Stimulated activated naive CD8-positive, alpha-beta T cell treated with anti-CD3 and anti-CD28 coated beads, Interleukin-15, Interleukin-2, amounts not matched to agents 100 ng/mL and 50 ng/mL, for 24 hours (primary cell): ENCODE results near the gene SNRPA1.

Source experiments
- H3K27ac Mint-ChIP-seq: one replicate; pipeline ENCODE4 v1.8.0; 2021; ENCODE audit warnings: mild to moderate bottlenecking, mixed read lengths
- H3K27me3 Mint-ChIP-seq: one replicate; pipeline ENCODE4 v1.8.0; 2021; ENCODE audit warnings: mixed read lengths
- H3K36me3 Mint-ChIP-seq: one replicate; pipeline ENCODE4 v1.8.0; 2021; ENCODE audit warnings: low read depth, mixed read lengths
- H3K4me1 Mint-ChIP-seq: one replicate; pipeline ENCODE4 v1.8.0; 2021; ENCODE audit warnings: low read depth, mixed read lengths
- H3K4me3 Mint-ChIP-seq: one replicate; pipeline ENCODE4 v1.8.0; 2021; ENCODE audit warnings: mild to moderate bottlenecking, mixed read lengths
- H3K9me3 Mint-ChIP-seq: one replicate; pipeline ENCODE4 v1.8.0; 2021; ENCODE audit warnings: mixed read lengths

The SNRPA1 gene

DNA sequence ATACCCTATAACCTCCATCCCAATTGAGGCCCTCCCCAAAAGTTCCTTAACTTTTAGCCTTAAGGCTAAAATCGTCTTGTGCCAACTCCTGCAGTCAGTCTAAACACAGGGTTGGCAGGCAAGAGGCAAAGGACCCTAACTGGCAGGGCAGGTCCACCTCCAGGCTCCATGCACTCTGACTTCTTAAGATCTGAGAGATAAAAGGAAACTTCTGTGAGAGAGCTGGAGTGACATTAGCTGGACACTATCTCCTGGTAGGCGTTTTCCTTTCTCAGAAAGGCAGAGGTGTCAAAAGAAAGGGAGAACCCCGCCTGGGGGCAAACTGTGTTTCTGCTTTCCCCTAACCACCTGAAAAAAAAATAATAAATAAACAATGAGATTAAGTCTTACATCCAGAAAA lies 46.8 kb downstream of the SNRPA1 start:
- Mint-ChIP-seq H3K4me3 (peak overlapping the region; percentile 55), H3K27ac (peak overlapping the region; percentile 45), H3K4me1 (peaks cover 82% of the 10 kb centered on the region), H3K9me3 (no peaks in the 10 kb centered on the region), H3K36me3 (peaks cover 52% of the 10 kb centered on the region), H3K27me3 (no peaks in the 10 kb centered on the region)

DNA sequence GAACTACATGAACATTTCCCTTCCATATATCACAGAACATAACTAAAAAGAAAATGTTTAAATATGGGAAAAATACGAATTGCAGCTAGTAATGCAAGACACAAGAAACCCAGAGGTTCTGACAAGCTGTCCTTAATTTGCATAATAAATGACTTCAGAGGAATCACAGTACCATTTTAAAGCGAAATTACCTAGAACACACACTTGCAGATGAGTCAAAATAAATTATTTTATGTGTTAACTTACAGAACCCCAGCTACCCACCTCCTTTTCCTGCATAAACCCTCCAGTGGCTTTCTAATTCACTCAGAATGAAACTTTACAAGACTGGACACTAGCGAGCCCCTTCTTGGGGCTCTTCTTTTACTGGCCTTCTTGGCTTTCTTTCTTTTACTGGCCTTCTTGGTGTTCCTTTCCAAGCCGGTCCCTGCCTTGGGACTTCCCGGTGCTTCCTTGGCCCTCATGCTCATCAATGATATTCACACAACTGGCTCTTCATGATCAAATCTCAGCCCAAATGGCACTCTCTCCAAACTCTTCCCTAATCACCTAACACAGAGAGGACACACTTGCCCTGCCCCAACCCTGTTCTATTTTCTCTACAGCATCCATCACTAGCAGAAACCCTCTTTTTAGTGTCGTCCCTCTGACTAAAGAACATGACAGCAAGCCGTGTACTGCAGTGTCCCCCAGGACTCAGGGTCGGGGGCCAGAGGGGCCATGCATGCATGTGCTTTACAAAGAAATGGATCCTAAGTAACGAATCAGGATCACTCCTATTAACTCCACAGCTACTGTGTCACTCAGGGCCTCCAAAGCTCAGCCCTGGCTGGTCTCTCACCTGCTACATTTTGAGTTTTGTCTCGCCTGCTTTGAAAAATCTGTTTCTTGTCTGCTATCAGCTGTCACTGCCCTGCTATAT lies 48.0 kb downstream of the SNRPA1 start:
- peak overlapping the region; percentile 89 for H3K27ac Mint-ChIP-seq
- H3K4me1 Mint-ChIP-seq: peaks cover 84% of the 10 kb centered on the region
- peaks cover 55% of the 10 kb centered on the region for H3K36me3 Mint-ChIP-seq
- peak overlapping the region; percentile 55 for H3K4me3 Mint-ChIP-seq
- H3K27me3 Mint-ChIP-seq: no peaks in the 10 kb centered on the region
- no peaks in the 10 kb centered on the region for H3K9me3 Mint-ChIP-seq

DNA sequence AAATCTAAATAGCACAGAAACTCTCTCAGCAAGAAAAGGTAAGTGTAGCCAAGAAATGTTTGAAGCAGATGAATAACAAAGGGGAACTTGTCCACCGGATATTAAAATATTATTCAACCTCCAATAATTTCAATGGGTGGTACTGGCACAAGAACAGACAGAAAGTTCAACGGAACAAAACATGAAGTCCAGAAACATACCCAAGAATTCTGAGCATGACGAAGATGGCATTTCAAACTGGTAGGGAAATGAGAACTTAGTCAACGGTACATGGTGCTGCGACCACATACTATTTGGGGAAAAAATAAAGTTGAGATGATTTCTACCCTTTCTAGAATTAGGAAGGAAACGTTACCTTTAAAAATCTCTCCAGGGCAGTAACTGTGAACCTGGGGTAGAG lies 48.7 kb downstream of the SNRPA1 start:
- Mint-ChIP-seq H3K27ac (peak overlapping the region; percentile 89), H3K4me1 (peaks cover 90% of the 10 kb centered on the region)

DNA sequence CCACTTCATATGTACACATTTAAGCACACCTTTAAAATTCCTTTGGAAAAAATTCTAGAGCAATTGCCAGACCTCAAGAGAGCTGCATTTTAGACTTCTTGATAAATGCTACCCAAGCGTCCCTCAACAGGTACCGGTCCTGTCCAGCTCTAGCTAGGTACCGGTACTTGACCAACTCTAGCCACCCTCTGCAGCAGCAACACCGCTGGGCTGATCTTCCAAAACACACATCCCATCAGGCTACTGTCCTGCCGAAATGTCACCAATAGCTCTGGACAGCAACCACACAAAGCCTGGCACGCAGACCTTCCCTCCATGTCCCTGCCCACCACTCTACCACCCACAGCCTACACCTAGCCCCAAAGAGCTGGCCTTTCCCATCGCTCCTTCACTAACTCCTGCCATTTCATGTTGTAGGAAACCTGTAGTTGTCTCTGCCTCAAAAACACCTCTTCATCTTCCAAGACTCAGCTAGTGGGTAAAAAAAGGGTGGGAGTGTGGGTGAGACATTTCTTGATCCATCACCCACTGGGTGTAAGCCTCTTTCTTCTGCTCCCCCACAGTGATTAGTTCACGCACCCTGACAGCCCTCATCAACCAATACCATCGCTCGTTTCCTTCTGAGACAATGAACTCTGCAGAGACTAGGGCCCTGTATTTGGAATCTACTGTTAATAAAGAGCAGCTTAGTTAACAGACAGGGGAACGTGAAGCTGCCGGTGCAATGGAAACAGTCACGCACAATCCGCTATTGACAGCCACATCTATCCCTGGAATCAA lies 50.0 kb downstream of the SNRPA1 start:
- H3K36me3 Mint-ChIP-seq: peaks cover 63% of the 10 kb centered on the region
- peak overlapping the region; percentile 55 for H3K4me3 Mint-ChIP-seq
- peak overlapping the region; percentile 69 for H3K27ac Mint-ChIP-seq
- no peaks in the 10 kb centered on the region for H3K9me3 Mint-ChIP-seq
- no peaks in the 10 kb centered on the region for H3K27me3 Mint-ChIP-seq
- H3K4me1 Mint-ChIP-seq: peaks cover 97% of the 10 kb centered on the region

More for the DNA sequence above, 48.7 kb downstream of the SNRPA1 start:
- Mint-ChIP-seq H3K4me3 (peak overlapping the region; percentile 55), H3K27me3 (no peaks in the 10 kb centered on the region), H3K36me3 (peaks cover 62% of the 10 kb centered on the region), H3K9me3 (no peaks in the 10 kb centered on the region)

DNA sequence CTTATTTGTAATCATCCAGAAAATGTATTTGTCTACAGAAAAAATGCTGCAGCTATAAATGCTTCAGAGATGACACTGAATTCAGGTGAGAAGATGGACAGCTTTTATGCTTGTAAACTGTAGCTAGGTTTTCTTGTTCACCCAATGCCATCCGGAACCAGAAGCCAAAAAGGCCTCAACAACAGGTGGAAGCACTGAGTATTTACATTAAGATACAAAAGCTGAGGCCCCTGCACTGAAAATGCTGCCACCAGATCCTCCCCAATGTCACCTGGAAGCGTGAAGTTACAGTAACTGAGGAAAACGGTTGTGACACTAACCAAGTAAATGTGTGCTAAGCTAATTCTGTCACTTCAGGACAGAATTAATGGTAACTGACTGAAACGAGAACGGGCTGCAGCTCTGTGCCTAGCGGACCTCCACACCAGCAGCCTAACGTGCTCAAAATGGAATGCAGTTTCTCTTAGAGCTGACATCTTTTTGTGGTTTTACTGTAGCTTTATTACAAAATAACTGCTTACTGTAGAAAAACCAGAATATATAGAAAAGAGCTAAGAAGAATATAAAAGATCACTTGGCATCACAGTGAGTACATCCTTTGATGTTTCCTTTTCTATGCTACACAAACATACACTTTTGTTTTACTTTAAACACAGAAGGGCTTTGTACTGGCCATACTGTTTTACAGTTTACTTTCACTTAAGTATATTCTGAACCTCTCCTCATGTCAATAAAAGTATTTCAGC lies 50.8 kb downstream of the SNRPA1 start:
- Mint-ChIP-seq H3K4me3 (peak overlapping the region; percentile 55), H3K9me3 (no peaks in the 10 kb centered on the region), H3K27ac (peak overlapping the region; percentile 69), H3K36me3 (peaks cover 63% of the 10 kb centered on the region), H3K4me1 (peaks cover 98% of the 10 kb centered on the region), H3K27me3 (no peaks in the 10 kb centered on the region)

DNA sequence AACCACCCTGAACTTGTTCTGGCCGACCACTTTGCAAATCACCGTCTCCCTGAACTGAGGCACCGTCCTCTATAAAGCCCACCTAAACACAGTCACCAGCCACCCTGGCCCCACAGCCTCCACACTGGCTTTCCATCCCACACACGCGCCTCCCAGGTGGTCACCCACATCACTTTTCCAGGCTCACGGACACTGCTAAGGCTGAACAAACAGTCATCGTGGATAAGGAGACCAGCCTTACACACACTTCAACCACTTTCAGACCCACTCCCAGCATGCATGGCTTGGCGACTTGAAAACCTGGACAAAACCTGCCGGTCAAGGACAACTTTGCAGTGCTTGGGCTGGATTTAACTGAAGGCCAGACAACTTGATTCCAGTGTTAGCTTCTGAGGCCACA lies 51.6 kb downstream of the SNRPA1 start:
- Mint-ChIP-seq H3K9me3 (no peaks in the 10 kb centered on the region), H3K4me1 (peaks cover 99% of the 10 kb centered on the region), H3K27me3 (no peaks in the 10 kb centered on the region), H3K36me3 (peaks cover 68% of the 10 kb centered on the region), H3K27ac (peak overlapping the region; percentile 69), H3K4me3 (peak overlapping the region; percentile 55)

DNA sequence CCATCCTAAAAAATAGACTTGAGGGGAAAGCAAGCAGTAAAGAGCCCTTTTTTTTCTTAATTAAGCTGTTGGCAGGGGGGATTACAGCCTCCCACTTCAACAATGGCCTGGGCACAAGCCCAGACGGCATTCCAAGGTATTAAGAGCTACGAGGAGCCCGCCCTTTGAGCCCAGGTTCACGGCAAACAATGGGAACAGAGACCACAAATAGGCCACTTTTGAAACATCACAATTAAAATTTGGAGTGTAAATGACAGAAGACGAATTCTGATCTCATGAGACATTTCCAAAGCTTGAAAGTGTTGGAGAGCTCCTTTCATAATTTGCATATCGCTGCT lies 52.1 kb downstream of the SNRPA1 start:
- no peaks in the 10 kb centered on the region for H3K9me3 Mint-ChIP-seq
- H3K4me1 Mint-ChIP-seq: peaks cover 98% of the 10 kb centered on the region
- H3K4me3 Mint-ChIP-seq: peak overlapping the region; percentile 55
- H3K27ac Mint-ChIP-seq: peak overlapping the region; percentile 69
- H3K36me3 Mint-ChIP-seq: peaks cover 71% of the 10 kb centered on the region
- H3K27me3 Mint-ChIP-seq: no peaks in the 10 kb centered on the region

DNA sequence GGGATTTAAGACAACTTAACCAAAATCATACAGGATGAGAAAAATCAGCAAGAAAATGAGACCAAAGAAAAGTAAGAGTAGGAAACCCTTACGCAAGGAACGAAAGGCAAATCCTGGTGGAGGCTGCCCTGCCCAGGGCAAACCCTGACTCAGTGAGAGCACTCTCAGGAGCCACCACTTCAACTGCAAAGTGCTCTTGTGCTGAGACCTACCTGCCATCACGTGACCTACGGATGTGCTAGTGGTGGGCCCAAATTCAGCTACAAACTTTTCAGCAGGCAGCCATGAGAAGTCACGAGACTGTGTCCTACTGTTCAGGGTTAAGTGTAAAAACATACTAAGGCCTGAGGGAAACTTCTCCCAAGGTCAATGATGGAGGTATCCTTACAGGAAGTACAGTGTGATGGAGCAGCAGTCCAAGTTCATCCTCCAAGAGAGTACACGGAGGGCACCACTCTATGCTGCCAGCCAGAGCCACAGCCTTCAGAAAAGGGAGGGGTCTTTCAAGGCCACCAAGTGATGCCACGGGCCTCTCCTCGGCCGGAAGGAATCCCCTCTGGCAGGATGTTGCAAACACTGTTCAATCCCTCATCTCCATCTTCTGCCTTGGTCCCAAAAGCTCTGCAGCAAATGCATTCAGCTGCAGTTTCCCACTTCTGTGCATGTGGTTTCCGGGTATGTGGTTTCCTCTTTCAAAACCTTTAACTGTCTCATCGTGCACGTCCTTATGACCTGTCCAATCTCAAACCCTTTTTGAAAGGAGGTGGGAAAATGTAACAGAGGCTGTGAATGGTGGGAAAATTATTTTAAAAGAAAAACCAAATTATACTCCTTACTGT lies 52.7 kb downstream of the SNRPA1 start:
- peak overlapping the region; percentile 69 for H3K27ac Mint-ChIP-seq
- H3K27me3 Mint-ChIP-seq: no peaks in the 10 kb centered on the region
- H3K9me3 Mint-ChIP-seq: no peaks in the 10 kb centered on the region
- H3K36me3 Mint-ChIP-seq: peaks cover 73% of the 10 kb centered on the region
- peaks cover 96% of the 10 kb centered on the region for H3K4me1 Mint-ChIP-seq
- H3K4me3 Mint-ChIP-seq: peak overlapping the region; percentile 55

DNA sequence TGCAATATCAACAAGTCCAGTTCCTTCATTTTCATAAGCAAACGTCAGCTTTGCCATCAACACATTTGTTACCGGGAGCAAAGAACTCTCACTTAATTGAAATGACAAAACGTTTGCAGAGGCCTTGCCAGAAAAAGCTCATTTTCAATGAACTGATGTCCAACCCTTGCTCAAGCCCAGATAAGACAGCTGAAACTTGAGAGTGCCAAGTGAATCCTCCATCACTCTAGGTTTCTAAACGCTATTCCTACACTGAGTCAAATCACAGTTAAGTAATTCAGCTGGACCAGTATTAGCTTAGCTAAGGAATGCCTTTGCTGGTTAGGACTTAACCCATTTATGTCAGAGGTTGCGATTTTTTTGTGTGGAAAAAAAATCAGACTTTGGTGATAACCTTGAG lies 54.7 kb downstream of the SNRPA1 start:
- Mint-ChIP-seq H3K4me3 (no peak overlapping the region), H3K9me3 (no peaks in the 10 kb centered on the region), H3K4me1 (peaks cover 91% of the 10 kb centered on the region), H3K27ac (peak overlapping the region; percentile 78), H3K36me3 (peaks cover 66% of the 10 kb centered on the region), H3K27me3 (no peaks in the 10 kb centered on the region)

DNA sequence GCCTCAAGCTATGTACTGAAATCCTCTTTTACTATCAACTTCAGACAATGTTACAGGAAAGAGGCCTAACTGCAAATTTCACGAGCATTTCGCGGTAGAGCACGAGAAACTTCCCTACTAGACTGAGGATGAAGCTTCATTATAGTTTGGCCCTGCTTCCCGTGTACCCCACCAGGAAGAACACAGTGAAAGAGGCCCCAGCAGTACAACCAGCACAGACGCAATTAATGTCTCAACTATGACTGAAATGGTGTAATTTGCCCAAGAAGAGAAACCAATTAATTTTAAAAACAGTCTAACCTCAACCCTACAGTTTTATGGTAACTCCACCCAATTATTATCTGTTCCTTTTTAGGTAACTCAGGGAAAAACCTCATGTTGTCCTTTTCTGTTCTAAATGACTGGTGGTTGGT lies 55.3 kb downstream of the SNRPA1 start:
- peaks cover 66% of the 10 kb centered on the region for H3K36me3 Mint-ChIP-seq
- peak overlapping the region; percentile 58 for H3K4me3 Mint-ChIP-seq
- no peaks in the 10 kb centered on the region for H3K9me3 Mint-ChIP-seq
- H3K27me3 Mint-ChIP-seq: no peaks in the 10 kb centered on the region
- peaks cover 87% of the 10 kb centered on the region for H3K4me1 Mint-ChIP-seq
- H3K27ac Mint-ChIP-seq: peak overlapping the region; percentile 78

DNA sequence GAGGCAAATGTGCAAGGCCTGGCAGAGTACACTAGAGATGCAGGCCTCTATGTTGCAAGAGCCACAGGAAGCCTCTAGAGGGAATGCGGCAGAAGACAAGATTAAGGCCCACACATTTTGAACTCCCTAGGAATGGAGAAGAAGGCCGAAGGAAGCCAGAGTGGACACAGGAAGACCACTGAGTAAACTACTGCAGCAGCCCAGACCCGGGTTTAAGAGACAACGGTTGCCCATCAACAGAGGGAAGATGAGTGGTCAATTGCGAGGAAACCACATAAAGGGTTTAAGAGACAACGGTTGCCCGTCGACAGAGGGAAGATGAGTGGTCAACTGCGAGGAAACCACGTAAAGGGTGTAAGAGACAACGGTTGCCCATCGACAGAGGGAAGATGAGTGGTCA lies 57.8 kb downstream of the SNRPA1 start:
- Mint-ChIP-seq H3K27ac (no peak overlapping the region), H3K36me3 (peaks cover 78% of the 10 kb centered on the region), H3K4me3 (no peak overlapping the region), H3K4me1 (peaks cover 82% of the 10 kb centered on the region), H3K9me3 (no peaks in the 10 kb centered on the region), H3K27me3 (no peaks in the 10 kb centered on the region)

DNA sequence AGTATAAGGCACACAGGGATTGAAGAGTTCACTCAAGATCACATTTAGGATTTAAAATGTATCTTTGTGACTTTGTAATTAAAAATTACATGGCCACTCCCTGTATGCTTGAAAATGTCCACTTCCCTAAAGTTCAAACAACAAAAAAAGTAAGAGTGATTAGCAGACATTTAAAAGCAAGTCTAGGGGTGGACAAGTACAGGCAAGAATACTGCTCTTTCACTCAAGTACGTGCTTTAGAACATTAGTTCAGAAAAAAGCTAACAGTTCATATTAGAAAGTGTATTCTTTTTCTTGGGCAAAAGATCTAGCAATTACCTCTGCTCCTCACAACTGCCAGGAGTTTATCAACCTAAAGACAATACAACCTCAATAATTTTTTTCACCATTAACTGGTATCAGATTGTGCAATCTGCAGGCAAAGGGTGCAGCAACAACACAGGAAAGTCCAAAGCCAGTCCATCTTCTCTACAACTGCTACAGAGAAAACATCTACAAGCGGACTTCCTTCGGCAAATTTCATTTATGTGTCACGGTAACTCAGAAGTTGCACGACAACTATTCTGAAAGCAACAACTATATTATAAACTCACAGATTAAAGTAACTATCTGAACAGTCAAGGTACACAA lies 61.3 kb downstream of the SNRPA1 start:
- no peaks in the 10 kb centered on the region for H3K9me3 Mint-ChIP-seq
- H3K4me3 Mint-ChIP-seq: no peak overlapping the region
- peaks cover 57% of the 10 kb centered on the region for H3K4me1 Mint-ChIP-seq
- no peak overlapping the region for H3K27ac Mint-ChIP-seq
- peaks cover 82% of the 10 kb centered on the region for H3K36me3 Mint-ChIP-seq
- H3K27me3 Mint-ChIP-seq: no peaks in the 10 kb centered on the region

DNA sequence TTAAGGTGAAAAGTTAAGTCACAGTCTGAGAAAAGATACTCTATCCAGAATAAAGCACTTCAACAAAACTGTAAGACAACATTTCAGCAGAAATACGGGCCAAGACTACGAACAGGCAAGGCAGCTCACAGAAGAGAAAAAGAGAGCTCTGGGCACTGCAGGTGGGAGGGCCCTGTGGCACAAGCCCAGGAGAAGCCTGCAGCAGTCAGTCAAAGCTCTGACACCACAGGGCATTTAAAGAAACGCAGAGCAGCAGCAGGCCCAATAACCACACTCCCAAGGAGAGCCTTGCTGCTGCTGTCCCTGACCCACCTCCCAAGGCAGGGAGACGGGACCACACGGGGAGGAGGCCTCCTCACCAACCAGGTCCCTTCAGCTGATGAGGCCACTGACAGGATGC lies 62.4 kb downstream of the SNRPA1 start:
- Mint-ChIP-seq H3K27ac (peak overlapping the region; percentile 8), H3K36me3 (peaks cover 83% of the 10 kb centered on the region), H3K4me3 (no peak overlapping the region), H3K4me1 (peaks cover 57% of the 10 kb centered on the region), H3K27me3 (no peaks in the 10 kb centered on the region), H3K9me3 (no peaks in the 10 kb centered on the region)
